ENCODE results near the gene GTPBP1.

Gene GTPBP1

GRCh38 chr22:38766076-38766777 lies 60.5 kb downstream of the GTPBP1 start:
- peaks cover 5% of the 10 kb centered on the region for H3K4me1 Mint-ChIP-seq
- peak; percentile 71 to 74 (median 73) for TF ChIP-seq CTCF (IDR thresholded peaks at IDR 0.05; ENCODE audit: unreplicated experiment in 3 of 3)
- no peak overlapping the region for H3K27ac Mint-ChIP-seq
- H3K9me3 Mint-ChIP-seq: no peaks in the 10 kb centered on the region
- H3K4me3 Mint-ChIP-seq: no peak overlapping the region
- H3K36me3 Mint-ChIP-seq (ENCODE audit: low read depth): no peaks in the 10 kb centered on the region
- H3K27me3 Mint-ChIP-seq (ENCODE audit: low read depth): peaks cover 4% of the 10 kb centered on the region

GRCh38 chr22:38767313-38767712 lies 61.6 kb downstream of the GTPBP1 start:
- no peaks in the 10 kb centered on the region for H3K36me3 Mint-ChIP-seq (ENCODE audit: low read depth)
- H3K9me3 Mint-ChIP-seq: no peaks in the 10 kb centered on the region
- no peak overlapping the region for H3K4me3 Mint-ChIP-seq
- H3K4me1 Mint-ChIP-seq: peaks cover 5% of the 10 kb centered on the region
- H3K27ac Mint-ChIP-seq: no peak overlapping the region
- H3K27me3 Mint-ChIP-seq (ENCODE audit: low read depth): peaks cover 6% of the 10 kb centered on the region
- TF ChIP-seq CTCF (IDR thresholded peaks at IDR 0.05; ENCODE audit: unreplicated experiment in 3 of 3): no peak

- TF ChIP-seq CTCF (IDR thresholded peaks at IDR 0.05; ENCODE audit: unreplicated experiment in 3 of 3): no peak
- Mint-ChIP-seq H3K27me3 (ENCODE audit: low read depth) (peaks cover 6% of the 10 kb centered on the region), H3K9me3 (no peaks in the 10 kb centered on the region), H3K4me1 (peaks cover 5% of the 10 kb centered on the region), H3K27ac (no peak overlapping the region), H3K36me3 (ENCODE audit: low read depth) (no peaks in the 10 kb centered on the region), H3K4me3 (no peak overlapping the region)
These were observed 62.3 kb downstream of the GTPBP1 start for GRCh38 chr22:38768036-38768435.

GRCh38 chr22:38770257-38770949 lies 64.7 kb downstream of the GTPBP1 start:
- Mint-ChIP-seq H3K36me3 (ENCODE audit: low read depth) (no peaks in the 10 kb centered on the region), H3K4me3 (no peak overlapping the region), H3K27ac (no peak overlapping the region), H3K4me1 (peaks cover 3% of the 10 kb centered on the region), H3K27me3 (ENCODE audit: low read depth) (peaks cover 6% of the 10 kb centered on the region), H3K9me3 (no peaks in the 10 kb centered on the region)
- TF ChIP-seq CTCF (IDR thresholded peaks at IDR 0.05; ENCODE audit: unreplicated experiment in 3 of 3): no peak

GRCh38 chr22:38772623-38772873 lies 66.8 kb downstream of the GTPBP1 start:
- peaks cover 4% of the 10 kb centered on the region for H3K4me1 Mint-ChIP-seq
- H3K27me3 Mint-ChIP-seq (ENCODE audit: low read depth): peaks cover 9% of the 10 kb centered on the region
- no peak overlapping the region for H3K4me3 Mint-ChIP-seq
- H3K36me3 Mint-ChIP-seq (ENCODE audit: low read depth): no peaks in the 10 kb centered on the region
- H3K27ac Mint-ChIP-seq: no peak overlapping the region
- no peaks in the 10 kb centered on the region for H3K9me3 Mint-ChIP-seq
- TF ChIP-seq CTCF (IDR thresholded peaks at IDR 0.05; ENCODE audit: unreplicated experiment in 3 of 3): no peak

Data from nephron (organoid).